Muscle layer of duodenum (tissue), 2 donors: ENCODE measurements around the gene PARN.
A peak's percentile ranks its signal among the peaks of the same experiment; 100 is the strongest.
"Not testable (repeated sequence)": the region's sequence is repeated elsewhere in the genome, so short reads cannot be mapped to it uniquely, and the experiment has no call there.

Source experiments
- H3K27ac ChIP-seq: one replicate; pipeline ENCODE4 v1.7.0; 2013; ENCODE audit warnings: mild to moderate bottlenecking, low read length
- H3K27me3 ChIP-seq: one replicate; pipeline ENCODE4 v1.7.0; 2013; ENCODE audit warnings: low read depth, mild to moderate bottlenecking, control low read depth, low read length
- H3K36me3 ChIP-seq, 2 donors: one replicate each; pipeline ENCODE4 v1.7.0; 2013; ENCODE audit warnings: low read length in 2 of 2, control low read depth in 1 of 2, mild to moderate bottlenecking in 1 of 2; ENCODE audit not compliant: insufficient read depth in 2 of 2, control insufficient read depth in 1 of 2
- H3K4me1 ChIP-seq, 2 donors: one replicate each; pipeline ENCODE4 v1.7.0; 2013; ENCODE audit warnings: low read length in 2 of 2, mild to moderate bottlenecking in 2 of 2, control low read depth in 1 of 2, moderate library complexity in 1 of 2; ENCODE audit not compliant: insufficient read depth in 2 of 2, control insufficient read depth in 1 of 2
- H3K4me3 ChIP-seq, 2 donors: one replicate each; pipeline ENCODE4 v1.7.0; 2013; ENCODE audit warnings: low read length in 2 of 2, low read depth in 1 of 2, mild to moderate bottlenecking in 1 of 2
- H3K9me3 ChIP-seq, 2 donors: one replicate each; pipeline ENCODE4 v1.7.0; 2013; ENCODE audit warnings: low read length in 2 of 2, control low read depth in 1 of 2, mild to moderate bottlenecking in 1 of 2; ENCODE audit not compliant: control insufficient read depth in 1 of 2
- donor health status: healthy.

PARN gene

DNA sequence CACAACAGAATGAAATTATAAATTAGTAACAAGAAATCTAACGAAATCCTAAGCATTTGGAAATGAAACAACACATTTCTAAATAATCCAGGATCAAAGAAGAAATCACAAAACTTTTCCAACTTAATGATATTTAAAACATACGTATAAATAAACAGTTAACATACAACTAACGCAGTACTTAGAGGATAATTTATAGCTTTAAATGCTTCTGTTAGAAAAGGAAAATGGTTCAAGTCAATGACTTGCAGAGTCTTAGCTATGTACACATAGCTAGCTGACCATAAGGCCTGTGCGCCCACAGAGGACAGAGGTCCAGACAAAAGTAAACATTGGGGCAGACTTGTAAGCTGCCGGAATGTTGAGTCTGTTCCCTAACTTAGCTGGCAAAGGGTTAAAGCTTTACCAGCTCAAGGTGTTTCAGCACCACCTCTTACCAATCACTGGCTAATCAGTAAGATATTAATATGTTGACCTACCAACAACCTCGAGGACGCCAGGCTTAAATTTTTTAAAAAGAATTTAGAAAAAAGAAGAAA, 84.6 kb downstream of the PARN start:
- Histone ChIP-seq H3K27me3 (no peaks in the 10 kb centered on the region), H3K4me1 (peaks cover 9 to 10% of the 10 kb centered on the region in 2 donors), H3K4me3 (no peak overlapping the region), H3K27ac (no peak overlapping the region), H3K9me3 (peaks cover 0 to 5% of the 10 kb centered on the region in 2 donors), H3K36me3 (peaks cover 3 to 9% of the 10 kb centered on the region in 2 donors)

DNA sequence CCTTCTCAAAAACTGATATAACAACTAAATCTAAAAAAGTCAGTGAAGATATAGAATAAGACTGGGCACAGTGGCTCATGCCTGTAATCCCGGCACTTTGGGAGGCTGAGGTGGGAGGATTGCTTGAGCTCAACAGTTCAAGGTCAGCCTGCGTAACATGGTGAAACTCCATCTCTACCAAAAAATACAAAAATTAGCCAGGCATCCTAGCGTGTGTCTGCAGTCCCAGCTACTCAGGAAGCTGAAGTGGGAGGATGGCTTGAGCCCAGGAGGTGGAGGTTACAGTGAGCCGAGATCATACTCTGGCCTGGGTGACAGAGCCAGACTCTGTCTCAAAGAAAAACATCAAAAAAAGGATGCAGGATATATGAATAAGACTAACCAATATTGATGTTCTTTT, 85.2 kb downstream of the PARN start:
- not testable (repeated sequence) for H3K4me3 ChIP-seq, H3K27ac ChIP-seq, H3K27me3 ChIP-seq, H3K9me3 ChIP-seq, H3K4me1 ChIP-seq
- H3K36me3 ChIP-seq, result peaks cover 5 to 10% of the 10 kb centered on the region in 2 donors

DNA sequence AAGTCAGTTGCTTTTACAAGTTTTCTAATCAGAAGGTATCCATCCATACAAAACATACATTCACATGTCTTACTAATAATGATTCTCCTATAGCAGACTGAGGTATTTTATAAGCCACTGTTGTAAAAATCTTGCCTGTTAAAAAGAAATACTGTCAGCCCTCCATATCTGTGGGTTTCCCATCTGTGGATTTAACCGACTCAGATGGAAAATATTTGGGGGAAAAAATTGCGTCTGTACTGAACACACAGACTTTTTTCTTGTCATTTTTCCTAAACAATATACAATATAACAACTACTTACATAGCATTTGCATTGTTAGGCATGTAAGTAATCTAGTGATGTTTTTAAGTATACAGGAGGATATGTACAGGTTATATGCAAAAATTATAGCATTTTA, 90.4 kb downstream of the PARN start:
- Histone ChIP-seq H3K27ac (no peak overlapping the region), H3K4me1 (no peaks in the 10 kb centered on the region), H3K36me3 (peaks cover 5 to 10% of the 10 kb centered on the region in 2 donors), H3K9me3 (peaks cover 0 to 5% of the 10 kb centered on the region in 2 donors), H3K27me3 (no peaks in the 10 kb centered on the region), H3K4me3 (no peak overlapping the region)

DNA sequence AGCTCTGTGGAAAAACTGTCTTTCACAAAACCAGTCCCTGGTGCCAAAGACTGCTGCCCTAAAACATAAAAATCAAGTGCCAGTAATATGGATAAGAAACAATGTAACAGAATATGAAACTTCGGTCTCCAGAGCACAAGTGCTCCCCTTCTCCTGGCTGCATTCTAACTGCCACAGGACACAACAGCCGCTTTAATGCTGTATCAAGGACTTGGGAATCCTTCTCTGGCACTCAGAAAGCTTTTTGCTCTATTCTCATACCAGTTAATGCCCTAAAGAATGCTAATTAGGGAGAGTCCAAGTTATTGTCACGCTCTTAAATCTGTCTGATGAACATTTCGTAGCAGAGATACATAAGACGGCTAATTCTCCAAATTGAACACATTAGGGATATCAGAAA, 90.9 kb downstream of the PARN start:
- H3K36me3 ChIP-seq, result peaks cover 5 to 9% of the 10 kb centered on the region in 2 donors
- no peaks in the 10 kb centered on the region for H3K4me1 ChIP-seq
- no peak overlapping the region for H3K27ac ChIP-seq
- no peak overlapping the region for H3K4me3 ChIP-seq
- H3K9me3 ChIP-seq, result peaks cover 0 to 5% of the 10 kb centered on the region in 2 donors
- H3K27me3 ChIP-seq, result no peaks in the 10 kb centered on the region

DNA sequence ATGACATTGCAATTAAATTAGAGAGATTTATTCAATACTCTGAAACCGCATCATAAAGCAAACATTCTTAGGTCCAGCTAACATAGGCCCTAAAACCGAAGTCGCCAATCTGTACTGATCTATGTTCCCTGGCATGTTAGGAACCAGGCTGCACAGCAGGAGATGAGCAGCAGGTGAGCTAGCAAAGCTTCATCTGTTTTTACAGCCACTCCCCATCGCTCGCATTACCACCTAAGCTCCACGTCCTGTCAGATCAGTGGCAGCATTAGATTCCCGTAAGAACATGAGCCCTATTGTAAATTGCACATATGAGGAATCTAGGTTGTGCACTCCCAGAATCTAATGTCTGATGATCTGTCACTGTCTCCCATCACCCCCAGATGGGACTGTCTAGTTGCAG, 91.5 kb downstream of the PARN start:
- H3K27ac ChIP-seq, result no peak overlapping the region
- no peaks in the 10 kb centered on the region for H3K4me1 ChIP-seq
- no peaks in the 10 kb centered on the region for H3K27me3 ChIP-seq
- peaks cover 0 to 5% of the 10 kb centered on the region in 2 donors for H3K9me3 ChIP-seq
- peaks cover 3 to 5% of the 10 kb centered on the region in 2 donors for H3K36me3 ChIP-seq
- H3K4me3 ChIP-seq, result no peak overlapping the region

DNA sequence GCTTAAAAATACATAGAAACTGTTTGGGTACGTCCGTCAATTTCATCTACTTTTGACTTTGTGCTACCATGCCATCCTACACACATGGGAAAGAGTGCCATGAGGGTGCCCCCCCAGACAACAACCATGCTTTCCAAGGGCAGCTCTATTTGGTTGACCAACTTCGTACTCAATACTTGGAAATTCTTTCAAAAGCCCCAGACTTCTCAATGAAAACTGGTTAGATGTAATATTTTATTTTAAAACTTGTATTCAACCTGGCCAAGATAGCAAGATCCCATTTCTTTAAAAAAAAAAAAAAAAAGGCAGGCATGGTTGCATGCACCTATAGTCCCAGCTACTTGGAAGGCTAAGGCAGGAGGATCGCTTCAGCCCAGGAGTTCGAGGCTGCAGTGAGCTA, 98.4 kb downstream of the PARN start:
- H3K36me3 ChIP-seq, result peaks cover 0 to 7% of the 10 kb centered on the region in 2 donors
- H3K9me3 ChIP-seq, result no peaks in the 10 kb centered on the region
- H3K4me3 ChIP-seq, result no peak overlapping the region
- peaks cover 7 to 26% of the 10 kb centered on the region in 2 donors for H3K4me1 ChIP-seq
- H3K27me3 ChIP-seq, result no peaks in the 10 kb centered on the region
- H3K27ac ChIP-seq, result no peak overlapping the region

DNA sequence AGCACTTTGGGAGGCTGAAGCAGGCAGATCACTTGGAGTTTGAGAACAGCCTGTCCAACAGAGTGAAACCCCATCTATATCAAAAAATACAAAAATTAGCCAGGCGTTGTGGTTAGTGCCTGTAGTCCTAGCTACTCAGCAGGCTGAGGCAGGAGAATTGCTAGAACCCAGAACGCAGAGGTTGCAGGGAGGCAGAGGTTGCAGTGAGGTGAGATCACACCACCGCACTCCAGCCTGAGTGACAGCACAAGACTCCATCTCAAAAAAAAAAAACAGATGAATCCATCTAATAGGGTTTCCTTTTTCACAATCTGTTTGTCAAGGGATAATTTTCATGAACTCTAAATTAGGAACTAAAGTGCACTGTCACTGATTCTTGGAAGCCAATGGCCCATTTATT, 99.0 kb downstream of the PARN start:
- Histone ChIP-seq H3K4me1 (peaks cover 7 to 27% of the 10 kb centered on the region in 2 donors), H3K27ac (no peak overlapping the region), H3K27me3 (no peaks in the 10 kb centered on the region), H3K36me3 (peaks cover 0 to 7% of the 10 kb centered on the region in 2 donors), H3K9me3 (no peaks in the 10 kb centered on the region), H3K4me3 (no peak overlapping the region)

DNA sequence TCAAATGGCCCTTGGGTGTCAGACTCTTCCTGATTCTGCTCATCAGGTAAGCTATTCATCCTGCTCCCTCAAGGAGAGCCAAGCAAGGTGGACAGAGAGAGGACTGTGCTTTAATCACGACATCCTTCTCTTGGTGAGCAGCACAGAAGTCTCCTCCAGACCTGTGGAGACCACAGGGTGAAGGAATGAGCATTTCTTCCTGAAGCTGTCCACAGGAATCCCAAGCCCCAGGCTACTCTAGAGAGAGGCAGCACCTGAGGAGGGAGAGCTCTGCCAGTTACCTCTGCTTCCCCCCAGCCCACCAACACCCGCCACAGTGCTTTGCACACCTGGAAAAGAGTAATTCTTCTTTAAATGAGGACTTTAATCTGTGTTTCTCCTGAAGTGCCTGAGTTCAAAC, 100.0 kb downstream of the PARN start:
- no peak overlapping the region for H3K4me3 ChIP-seq
- H3K9me3 ChIP-seq, result no peaks in the 10 kb centered on the region
- peaks cover 0 to 7% of the 10 kb centered on the region in 2 donors for H3K36me3 ChIP-seq
- H3K4me1 ChIP-seq, result peaks cover 7 to 27% of the 10 kb centered on the region in 2 donors
- no peaks in the 10 kb centered on the region for H3K27me3 ChIP-seq
- no peak overlapping the region for H3K27ac ChIP-seq

DNA sequence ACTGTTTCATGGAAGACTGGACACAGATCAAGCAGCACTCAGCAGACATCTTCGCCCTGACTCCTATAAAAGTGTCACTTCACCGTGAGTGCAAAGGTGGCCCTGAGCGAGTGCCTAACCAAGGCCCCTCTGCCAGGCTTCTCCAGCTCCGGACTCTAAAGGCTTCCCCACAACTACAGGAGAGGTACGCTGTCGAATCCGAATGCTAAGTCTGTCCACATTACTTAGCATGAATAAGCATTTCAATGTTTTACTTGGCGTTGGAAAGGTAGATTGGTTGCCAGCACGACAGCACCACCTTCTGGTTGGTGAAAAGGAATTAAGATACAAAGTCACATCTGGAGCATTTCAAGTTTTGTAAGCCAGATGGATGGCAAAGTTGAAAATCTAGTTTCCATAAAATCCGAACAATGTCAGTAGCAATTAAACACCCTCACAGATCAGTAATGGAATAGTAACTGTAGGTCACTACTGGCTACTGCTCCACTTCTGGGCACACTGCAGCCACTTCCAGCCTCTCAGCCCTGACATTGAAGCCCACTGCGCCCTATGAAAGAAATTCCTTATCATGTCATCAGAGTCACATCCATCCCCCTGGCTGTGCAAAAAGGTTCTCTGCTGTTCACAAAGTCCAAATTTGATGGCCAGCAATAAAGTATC, 100.9 kb downstream of the PARN start:
- H3K4me3 ChIP-seq, result peak overlapping the region in 1 of 2 donors; percentile 60
- H3K36me3 ChIP-seq, result peaks cover 0 to 7% of the 10 kb centered on the region in 2 donors
- no peaks in the 10 kb centered on the region for H3K27me3 ChIP-seq
- H3K27ac ChIP-seq, result peak overlapping the region; percentile 29
- peaks cover 7 to 27% of the 10 kb centered on the region in 2 donors for H3K4me1 ChIP-seq
- no peaks in the 10 kb centered on the region for H3K9me3 ChIP-seq

DNA sequence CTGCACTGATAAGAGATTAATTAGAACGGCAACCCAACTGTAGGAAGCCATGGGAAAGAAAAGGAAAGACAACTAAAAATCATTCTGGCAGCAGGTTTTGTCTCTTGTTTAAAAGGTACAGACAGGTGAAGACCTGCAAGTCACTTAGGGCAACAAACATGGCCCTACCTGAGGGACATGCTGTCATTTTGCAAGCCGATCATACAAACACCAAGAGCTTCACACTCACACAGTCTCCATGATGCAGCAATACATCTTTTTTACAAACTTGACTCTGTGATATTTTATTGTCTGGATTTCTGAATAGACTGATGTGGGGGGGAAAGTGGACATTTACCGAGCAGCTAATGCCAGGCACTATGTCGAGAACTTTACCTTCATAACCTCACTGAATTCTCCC, 101.8 kb downstream of the PARN start:
- H3K36me3 ChIP-seq, result peaks cover 0 to 7% of the 10 kb centered on the region in 2 donors
- no peaks in the 10 kb centered on the region for H3K9me3 ChIP-seq
- H3K27ac ChIP-seq, result no peak overlapping the region
- peaks cover 7 to 27% of the 10 kb centered on the region in 2 donors for H3K4me1 ChIP-seq
- no peaks in the 10 kb centered on the region for H3K27me3 ChIP-seq
- no peak overlapping the region for H3K4me3 ChIP-seq

DNA sequence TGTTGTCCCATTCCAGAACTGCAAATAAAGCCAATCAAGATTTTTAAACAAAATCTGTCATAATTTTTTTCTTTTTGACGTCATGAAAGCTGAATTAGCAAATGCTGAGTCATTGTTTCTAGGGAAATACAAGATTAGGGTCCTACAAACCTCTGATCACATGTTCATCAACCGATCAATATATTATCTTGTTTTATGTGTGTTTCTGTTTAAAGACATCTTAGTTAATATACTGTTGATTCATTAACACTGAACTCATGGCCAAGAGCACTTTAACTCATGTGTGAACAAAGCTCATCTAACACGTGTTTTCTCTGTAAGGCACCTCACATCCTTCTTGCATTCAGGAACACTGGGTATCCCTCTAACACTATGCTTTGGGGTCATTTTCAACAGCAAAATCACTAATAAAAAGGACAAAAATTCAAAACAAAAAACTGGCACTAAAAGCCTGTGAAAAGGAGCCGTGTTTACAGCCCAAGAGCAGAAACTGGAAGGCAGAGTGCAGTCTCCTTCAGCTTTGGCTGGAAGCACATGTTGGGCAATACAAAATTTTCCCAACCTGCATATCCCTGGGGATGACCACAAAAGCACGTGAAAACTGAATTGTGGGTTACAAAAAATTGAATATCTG, 102.5 kb downstream of the PARN start:
- Histone ChIP-seq H3K27ac (peak overlapping the region; percentile 13), H3K4me3 (no peak overlapping the region), H3K9me3 (no peaks in the 10 kb centered on the region)

More for the DNA sequence above, 102.5 kb downstream of the PARN start:
- H3K4me1 ChIP-seq, result peaks cover 7 to 27% of the 10 kb centered on the region in 2 donors
- peaks cover 0 to 7% of the 10 kb centered on the region in 2 donors for H3K36me3 ChIP-seq
- H3K27me3 ChIP-seq, result no peaks in the 10 kb centered on the region
